B cell (primary cell): ENCODE data around the gene FADS1. TPM values are rescaled to one million over a fixed set of nuclear protein-coding genes. Genes with fewer than 3 reads are reported as not detected.

Experiments used
- ATAC-seq: fragments of 200-7000 bp; cut with Tn5 transposase; one replicate; pipeline ENCODE4 v1.10.0; 2021; ENCODE audit warnings: low read depth, mild to moderate bottlenecking, moderate number of reproducible peaks, moderate library complexity
- CTCF ChIA-PET: fragments of 350-600 bp; sonication (Branson Sonifier 250); formaldehyde crosslinking; loops from one replicate; lab custom pipeline; 2021; ENCODE audit warnings: antibody characterized with exemption, inconsistent platforms; lab: Charles Lee
- POLR2A ChIA-PET: fragments of 350-600 bp; sonication (Branson Sonifier 250); formaldehyde crosslinking; loops from one replicate; lab custom pipeline; 2021; ENCODE audit warnings: antibody characterized with exemption; lab: Charles Lee
- DNase-seq: peaks from one replicate; pipeline ENCODE4 v3.0.0; 2013
- H2AFZ ChIP-seq: 2 replicates; pipeline ENCODE4 v1.6.1; 2012; ENCODE audit warnings: mild to moderate bottlenecking, low read depth, low read length; ENCODE audit not compliant: insufficient read depth, poor library complexity, severe bottlenecking
- H3K27ac ChIP-seq, 2 donors: 1 replicate in 1 of 2; 2 replicates in 1 of 2; pipeline ENCODE4 v1.5.1; 2012 to 2013; ENCODE audit warnings: low read length in 2 of 2, mild to moderate bottlenecking in 2 of 2, moderate library complexity in 1 of 2
- H3K27me3 ChIP-seq, 4 experiments: fragments of 200-600 bp in 1 of 4; sonication (generic) in 1 of 4; replicated peaks in 1 of 4; 1 replicate in 2 of 4; 2 replicates in 2 of 4; pipeline versions ENCODE4 v1.6.1 to v1.7.0; 2013 to 2016; ENCODE audit warnings: low read length in 3 of 4, mild to moderate bottlenecking in 2 of 4, mixed read lengths in 1 of 4, moderate library complexity in 1 of 4; ENCODE audit not compliant: insufficient read depth in 4 of 4, control insufficient read depth in 3 of 4; ENCODE audit errors: control extremely low read depth in 1 of 4
- H3K36me3 ChIP-seq, 2 experiments: replicated peaks in 1 of 2; 1 replicate in 1 of 2; 2 replicates in 1 of 2; pipeline versions ENCODE4 v1.6.1 to v1.7.1; 2013; ENCODE audit warnings: low read length in 1 of 2; ENCODE audit not compliant: insufficient read depth in 2 of 2, control insufficient read depth in 1 of 2; ENCODE audit errors: control extremely low read depth in 1 of 2, extremely low read depth in 1 of 2
- H3K4me1 ChIP-seq, 2 donors: fragments of 200-600 bp in 1 of 2; sonication (generic) in 1 of 2; 1 replicate in 1 of 2; 2 replicates in 1 of 2; pipeline versions ENCODE4 v1.5.1 to v1.6.1; 2013 to 2017; ENCODE audit warnings: low read length in 2 of 2; ENCODE audit not compliant: control insufficient read depth in 2 of 2, insufficient read depth in 2 of 2
- H3K4me2 ChIP-seq: replicated peaks from 2 replicates; pipeline ENCODE3; 2012; ENCODE audit warnings: mild to moderate bottlenecking, low read depth, low read length; ENCODE audit not compliant: poor library complexity, severe bottlenecking
- H3K4me3 ChIP-seq, 5 experiments: fragments of 200-600 bp in 1 of 5; sonication (generic) in 1 of 5; 1 replicate in 3 of 5; 2 replicates in 2 of 5; pipeline versions ENCODE4 v1.5.1 to v1.7.0; 2011 to 2016; ENCODE audit warnings: low read length in 4 of 5, mild to moderate bottlenecking in 4 of 5, low read depth in 2 of 5, control low read depth in 1 of 5, moderate library complexity in 1 of 5; ENCODE audit not compliant: insufficient read depth in 1 of 5; ENCODE audit errors: control extremely low read depth in 1 of 5, extremely low read depth in 1 of 5
- H3K79me2 ChIP-seq: fragments of 200-600 bp; sonication (generic); one replicate; pipeline ENCODE4 v1.6.0; 2016; ENCODE audit warnings: low read length; ENCODE audit not compliant: control insufficient read depth, insufficient read depth
- H3K9ac ChIP-seq: fragments of 200-600 bp; sonication (generic); 2 replicates; pipeline ENCODE4 v1.6.1; 2017; ENCODE audit warnings: mild to moderate bottlenecking, low read length, moderate library complexity
- H3K9me3 ChIP-seq, 3 donors: one replicate each; pipeline versions ENCODE4 v1.6.1 to v1.7.1; 2013; ENCODE audit warnings: low read length in 2 of 3; ENCODE audit not compliant: control insufficient read depth in 2 of 3, insufficient read depth in 1 of 3; ENCODE audit errors: control extremely low read depth in 1 of 3
- H4K20me1 ChIP-seq: 2 replicates; pipeline ENCODE4 v1.6.0; 2012; ENCODE audit warnings: mild to moderate bottlenecking, low read length; ENCODE audit not compliant: insufficient read depth, control insufficient read depth, poor library complexity, severe bottlenecking
- H3K27ac Mint-ChIP-seq: one replicate; pipeline ENCODE4 v1.8.0; 2021; ENCODE audit warnings: mixed read lengths
- H3K27me3 Mint-ChIP-seq: one replicate; pipeline ENCODE4 v1.8.0; 2021; ENCODE audit warnings: mixed read lengths
- H3K4me1 Mint-ChIP-seq: one replicate; pipeline ENCODE4 v1.8.0; 2021; ENCODE audit warnings: mixed read lengths
- H3K4me3 Mint-ChIP-seq: one replicate; pipeline ENCODE4 v1.8.0; 2021; ENCODE audit warnings: mixed read lengths
- H3K9me3 Mint-ChIP-seq: one replicate; pipeline ENCODE4 v1.8.0; 2022; ENCODE audit warnings: mixed read lengths; ENCODE audit not compliant: insufficient read depth
- CTCF ChIP-seq: fragments of 200-600 bp; IDR thresholded peaks from one replicate; pipeline ENCODE4 v1.8.0; 2022; ENCODE audit warnings: antibody characterized with exemption, mild to moderate bottlenecking
- EZH2 ChIP-seq: IDR thresholded peaks from 2 replicates; pipeline ENCODE4 v1.6.1; 2012; ENCODE audit warnings: borderline replicate concordance, low read depth, mild to moderate bottlenecking, moderate library complexity, low read length; ENCODE audit not compliant: insufficient read depth, poor library complexity, severe bottlenecking
- WGBS: methylation state at CpG from one replicate; pipeline ENCODE4 v1.1.5; 2013; ENCODE audit warnings: missing lambda C conversion rate; ENCODE audit not compliant: insufficient coverage; 5-methylcytosine and 5-hydroxymethylcytosine counted together
- intact Hi-C: fragments of 100-400 bp; cut with micrococcal nuclease; formaldehyde crosslinking; loops from one replicate; pipeline ENCODE4 v1.10.0; 2022
- polyA plus RNA-seq: library from polyadenylated mRNA; depleted of rRNA; stranded (reverse); fragments of >200 nt; gene quantifications from 2 replicates; pipeline ENCODE4 v1.2.3, GENCODE V29; 2012
- total RNA-seq, 2 donors: library from RNA; stranded (reverse); fragments of 120-200 nt in 1 of 2; gene quantifications; 1 replicate in 1 of 2; 2 replicates in 1 of 2; pipeline versions ENCODE4 v1.2.3 to v1.2.4, GENCODE V29; 2013 to 2022

Gene FADS1
- total and polyA plus RNA-seq, 2 donors (not counting 1 experiment from before 2014, with no cell fraction given): 0.39 to 15.6 TPM

- Mint-ChIP-seq H3K4me1 (peaks cover 9% of the 10 kb centered on the region), H3K9me3 (no peaks in the 10 kb centered on the region), H3K27me3 (peaks cover 6% of the 10 kb centered on the region), H3K4me3 (no peak overlapping the region), H3K27ac (no peak overlapping the region)
- intact Hi-C loops: no loop called here
- Histone ChIP-seq H3K4me1 (peaks cover 3 to 7% of the 10 kb centered on the region in 2 donors), H3K4me3 (no peak overlapping the region), H3K79me2 (no peaks in the 10 kb centered on the region), H3K36me3 (no peaks in the 10 kb centered on the region), H4K20me1 (no peaks in the 10 kb centered on the region), H2AFZ (no peak overlapping the region), H3K4me2 (no peak overlapping the region), H3K9me3 (no peaks in the 10 kb centered on the region), H3K27ac (no peak overlapping the region), H3K9ac (no peak overlapping the region), H3K27me3 (no peaks in the 10 kb centered on the region)
- TF ChIP-seq CTCF (no peak), EZH2 (no peak)
- ChIA-PET POLR2A (no interaction called here), CTCF (no interaction called here)
- ATAC-seq (no peak), DNase-seq (no peak)
- 93% methylated on average over 2 of the region's 7 CpGs for WGBS
These were observed 44.8 kb downstream of the FADS1 start for GRCh38 chr11:61771985-61772455.

- no peak for TF ChIP-seq CTCF
- no peak for TF ChIP-seq EZH2
- peaks cover 4% of the 10 kb centered on the region for H3K27me3 Mint-ChIP-seq
- Histone ChIP-seq H3K4me1 (peaks cover 0 to 4% of the 10 kb centered on the region in 2 donors), H3K79me2 (no peaks in the 10 kb centered on the region), H4K20me1 (no peaks in the 10 kb centered on the region), H3K9ac (no peak overlapping the region), H3K9me3 (no peaks in the 10 kb centered on the region), H3K36me3 (no peaks in the 10 kb centered on the region), H3K4me3 (no peak overlapping the region), H3K27ac (no peak overlapping the region), H3K27me3 (no peaks in the 10 kb centered on the region), H3K4me2 (no peak overlapping the region), H2AFZ (no peak overlapping the region)
- no peak for ATAC-seq
- DNase-seq: no peak
- WGBS: 86% methylated on average over 12 of the region's 15 CpGs
- CTCF ChIA-PET: no interaction called here
- H3K4me1 Mint-ChIP-seq: peaks cover 3% of the 10 kb centered on the region
- H3K27ac Mint-ChIP-seq: no peak overlapping the region
- intact Hi-C loops: no loop called here
- POLR2A ChIA-PET: no interaction called here
- H3K4me3 Mint-ChIP-seq: no peak overlapping the region
- no peaks in the 10 kb centered on the region for H3K9me3 Mint-ChIP-seq
These were observed 45.5 kb downstream of the FADS1 start for GRCh38 chr11:61771195-61771894.
